ENCODE measurements around the gene MSTN.

DNA sequence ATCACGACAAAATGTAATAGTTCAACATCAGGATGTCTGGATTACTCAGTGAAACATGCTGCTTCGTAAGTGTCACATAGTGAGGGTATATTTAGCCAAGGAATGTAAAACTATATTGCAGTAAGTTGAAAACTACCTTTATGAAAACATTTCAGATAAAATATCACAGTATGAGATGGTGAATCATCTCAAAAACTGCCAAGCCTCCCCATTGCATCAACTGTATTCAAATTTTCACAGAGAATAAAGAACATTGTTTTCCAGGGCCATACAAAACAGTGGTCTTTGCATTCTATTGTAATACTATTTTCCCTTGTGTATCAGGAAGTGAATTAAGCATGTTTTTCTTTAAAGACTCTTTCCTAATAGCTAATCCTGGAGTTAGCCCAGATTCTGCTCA, 47.6 kb upstream of the MSTN start:
- TF ChIP-seq CTCF (IDR thresholded peaks at IDR 0.05) (no peak), POLR2AphosphoS5 (IDR thresholded peaks at IDR 0.05) (no peak)

All from suprapubic skin (tissue), 3 donors.